Vagina (tissue), 2 donors: ENCODE measurements around the gene PIK3R1.

ENCODE experiments used
- POLR2A ChIP-seq, 2 donors: fragments of 450-650 bp; IDR thresholded peaks; one replicate each; pipeline ENCODE4 v1.6.1; 2017; ENCODE audit warnings: antibody characterized with exemption in 2 of 2, mild to moderate bottlenecking in 2 of 2, moderate library complexity in 2 of 2
- POLR2AphosphoS5 ChIP-seq, 2 donors: sonication (generic); formaldehyde crosslinking; IDR thresholded peaks; one replicate each; pipeline ENCODE4 v1.9.0; 2017; ENCODE audit warnings: antibody characterized with exemption in 2 of 2, mild to moderate bottlenecking in 2 of 2, low read depth in 1 of 2; ENCODE audit not compliant: insufficient read depth in 1 of 2

- TF ChIP-seq POLR2A (IDR thresholded peaks at IDR 0.05) (no peak), POLR2AphosphoS5 (IDR thresholded peaks at IDR 0.05; ENCODE audit: insufficient read depth in 1 of 2, low read depth in 1 of 2) (no peak)
Observed at GRCh38 chr5:68272289-68272688, 56.7 kb downstream of the PIK3R1 start.
